ENCODE results near the gene EDC4.

Gene EDC4

DNA sequence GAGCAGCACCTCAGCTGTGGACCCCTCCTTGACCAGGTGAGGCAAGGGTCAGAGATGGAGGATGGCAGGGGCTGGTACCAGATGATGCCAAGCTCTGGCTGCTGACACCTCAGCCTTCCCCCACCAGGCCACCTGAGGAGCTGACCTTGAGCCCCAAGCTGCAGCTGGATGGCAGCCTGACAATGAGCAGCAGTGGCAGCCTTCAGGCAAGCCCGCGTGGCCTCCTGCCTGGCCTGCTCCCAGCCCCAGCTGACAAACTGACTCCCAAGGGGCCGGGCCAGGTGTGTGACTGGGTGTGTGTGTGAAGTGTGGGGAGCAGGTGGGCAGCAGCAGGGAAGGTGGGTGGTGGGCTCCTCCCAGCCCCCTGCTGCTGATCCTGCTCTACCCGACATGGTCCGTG is 7.1 kb downstream of the EDC4 start:
- DNase-seq: no peak

DNA sequence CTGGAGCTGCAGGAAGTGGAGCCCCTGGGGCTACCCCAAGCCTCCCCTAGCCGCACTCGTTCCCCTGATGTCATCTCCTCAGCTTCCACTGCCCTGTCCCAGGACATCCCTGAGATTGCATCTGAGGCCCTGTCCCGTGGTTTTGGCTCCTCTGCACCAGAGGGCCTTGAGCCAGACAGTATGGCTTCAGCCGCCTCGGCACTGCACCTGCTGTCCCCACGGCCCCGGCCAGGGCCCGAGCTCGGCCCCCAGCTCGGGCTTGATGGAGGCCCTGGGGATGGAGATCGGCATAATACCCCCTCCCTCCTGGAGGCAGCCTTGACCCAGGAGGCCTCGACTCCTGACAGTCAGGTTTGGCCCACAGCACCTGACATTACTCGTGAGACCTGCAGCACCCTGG is 7.7 kb downstream of the EDC4 start:
- DNase-seq: no peak

DNA sequence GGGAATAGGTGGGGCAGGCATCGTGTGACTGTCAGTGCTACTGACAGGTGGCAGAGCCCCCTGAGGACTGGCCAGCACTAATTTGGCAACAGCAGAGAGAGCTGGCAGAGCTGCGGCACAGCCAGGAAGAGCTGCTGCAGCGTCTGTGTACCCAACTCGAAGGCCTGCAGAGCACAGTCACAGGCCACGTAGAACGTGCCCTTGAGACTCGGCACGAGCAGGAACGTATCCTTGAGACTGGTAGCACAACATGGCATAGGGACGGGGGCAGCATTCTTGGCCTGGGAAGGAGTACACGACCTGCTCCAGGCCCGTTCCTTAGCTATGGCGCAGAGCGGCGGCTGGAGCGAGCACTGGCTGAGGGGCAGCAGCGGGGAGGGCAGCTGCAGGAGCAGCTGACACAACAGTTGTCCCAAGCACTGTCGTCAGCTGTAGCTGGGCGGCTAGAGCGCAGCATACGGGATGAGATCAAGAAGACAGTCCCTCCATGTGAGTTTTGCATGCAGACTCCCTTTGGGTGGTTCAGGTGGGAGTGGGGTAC is 8.8 kb downstream of the EDC4 start:
- DNase-seq: no peak

DNA sequence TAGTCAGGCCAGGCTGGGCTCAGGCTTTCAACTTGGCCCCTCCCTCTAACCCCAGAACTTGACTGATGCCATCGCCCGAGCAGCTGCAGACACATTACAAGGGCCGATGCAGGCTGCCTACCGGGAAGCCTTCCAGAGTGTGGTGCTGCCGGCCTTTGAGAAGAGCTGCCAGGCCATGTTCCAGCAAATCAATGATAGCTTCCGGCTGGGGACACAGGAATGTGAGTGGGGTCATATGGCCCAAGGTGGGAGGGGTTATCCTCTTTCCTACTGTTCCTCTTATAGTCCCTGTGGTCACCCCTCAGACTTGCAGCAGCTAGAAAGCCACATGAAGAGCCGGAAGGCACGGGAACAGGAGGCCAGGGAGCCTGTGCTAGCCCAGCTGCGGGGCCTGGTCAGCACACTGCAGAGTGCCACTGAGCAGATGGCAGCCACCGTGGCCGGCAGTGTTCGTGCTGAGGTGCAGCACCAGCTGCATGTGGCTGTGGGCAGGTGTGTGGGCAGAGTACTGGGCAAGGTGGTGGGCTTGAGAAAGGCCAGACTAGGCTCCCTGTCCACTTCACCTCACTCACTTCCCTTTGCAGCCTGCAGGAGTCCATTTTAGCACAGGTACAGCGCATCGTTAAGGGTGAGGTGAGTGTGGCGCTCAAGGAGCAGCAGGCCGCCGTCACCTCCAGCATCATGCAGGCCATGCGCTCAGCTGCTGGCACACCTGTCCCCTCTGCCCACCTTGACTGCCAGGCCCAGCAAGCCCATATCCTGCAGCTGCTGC is 9.7 kb downstream of the EDC4 start:
- DNase-seq: no peak

DNA sequence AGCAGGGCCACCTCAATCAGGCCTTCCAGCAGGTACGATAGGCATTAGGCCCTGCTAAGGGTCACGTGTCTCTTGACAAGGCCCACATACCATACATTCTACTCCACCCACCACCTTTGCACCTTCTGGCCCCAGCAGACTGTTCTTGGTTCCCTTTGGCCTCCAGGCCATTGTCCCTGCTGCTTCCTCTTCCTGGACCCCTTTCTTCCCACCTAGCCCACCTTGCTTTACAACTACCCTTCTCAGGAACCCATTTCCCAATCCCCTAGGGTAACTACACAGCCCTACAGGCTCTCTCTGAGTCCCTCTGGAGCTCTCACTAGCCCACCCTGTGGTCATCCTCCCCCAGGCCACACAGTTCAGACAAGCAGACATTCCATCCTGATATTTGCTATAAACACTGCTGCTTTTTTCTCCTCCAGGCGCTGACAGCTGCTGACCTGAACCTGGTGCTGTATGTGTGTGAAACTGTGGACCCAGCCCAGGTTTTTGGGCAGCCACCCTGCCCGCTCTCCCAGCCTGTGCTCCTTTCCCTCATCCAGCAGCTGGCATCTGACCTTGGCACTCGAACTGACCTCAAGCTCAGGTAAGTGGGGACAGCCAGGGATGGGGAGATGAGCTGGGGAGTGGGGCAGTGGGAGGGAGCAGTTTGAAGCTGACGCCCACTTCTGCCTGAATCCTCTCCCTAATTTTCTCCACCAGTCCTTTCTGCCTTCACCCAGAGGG is 10.5 kb downstream of the EDC4 start:
- DNase-seq: peak; percentile 8

DNA sequence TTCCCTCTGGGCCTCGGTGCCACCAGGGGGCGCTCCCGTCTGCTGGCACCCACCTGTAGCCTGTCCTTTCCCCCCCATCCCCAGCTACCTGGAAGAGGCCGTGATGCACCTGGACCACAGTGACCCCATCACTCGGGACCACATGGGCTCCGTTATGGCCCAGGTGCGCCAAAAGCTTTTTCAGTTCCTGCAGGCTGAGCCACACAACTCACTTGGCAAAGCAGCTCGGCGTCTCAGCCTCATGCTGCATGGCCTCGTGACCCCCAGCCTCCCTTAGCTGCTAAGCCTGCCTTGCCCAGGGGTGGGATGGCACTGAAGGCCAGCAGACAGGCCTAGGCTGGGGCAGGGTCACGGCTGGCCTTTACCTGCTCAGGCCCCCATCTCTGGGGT is 11.0 kb downstream of the EDC4 start:
- no peak for DNase-seq

DNA sequence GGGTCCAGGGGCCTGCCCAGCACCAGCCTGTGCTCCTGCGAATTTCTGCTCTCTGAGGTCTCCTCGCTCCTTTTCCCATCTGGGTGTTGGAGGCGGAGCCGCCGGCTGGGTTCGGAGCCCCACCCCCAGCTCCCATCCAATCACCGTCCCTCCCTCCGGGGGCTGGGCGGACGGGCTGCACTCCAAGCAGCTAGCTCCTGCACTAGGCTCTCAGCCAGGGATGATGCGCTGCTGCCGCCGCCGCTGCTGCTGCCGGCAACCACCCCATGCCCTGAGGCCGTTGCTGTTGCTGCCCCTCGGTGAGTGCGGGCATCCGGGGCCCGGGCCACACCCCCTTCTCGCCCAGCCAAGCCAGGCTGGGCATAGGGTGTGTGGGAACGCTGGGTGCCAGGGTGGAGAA is 11.8 kb downstream of the EDC4 start, which contains the start of gene NRN1L:
Gene NRN1L (plus strand): TSS at position 202 of the 400 bp plus-strand sequence. CDS start 19 bp downstream, at position 221.
- no peak for DNase-seq

DNA sequence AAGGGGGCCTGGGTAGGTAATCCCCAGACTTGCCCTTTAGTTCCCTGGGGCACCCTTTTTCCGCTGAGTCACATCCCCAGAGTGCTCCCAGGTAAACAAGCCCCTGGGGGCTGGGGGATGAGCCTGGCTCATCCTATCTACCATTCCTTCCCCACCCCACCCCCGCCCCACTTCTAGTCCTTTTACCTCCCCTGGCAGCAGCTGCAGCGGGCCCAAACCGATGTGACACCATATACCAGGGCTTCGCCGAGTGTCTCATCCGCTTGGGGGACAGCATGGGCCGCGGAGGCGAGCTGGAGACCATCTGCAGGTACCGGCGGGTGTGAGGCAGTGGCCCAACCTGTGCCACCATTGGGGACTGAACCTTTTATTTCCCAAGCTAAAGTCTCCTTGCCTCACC is 12.7 kb downstream of the EDC4 start:
- no peak for DNase-seq

DNA sequence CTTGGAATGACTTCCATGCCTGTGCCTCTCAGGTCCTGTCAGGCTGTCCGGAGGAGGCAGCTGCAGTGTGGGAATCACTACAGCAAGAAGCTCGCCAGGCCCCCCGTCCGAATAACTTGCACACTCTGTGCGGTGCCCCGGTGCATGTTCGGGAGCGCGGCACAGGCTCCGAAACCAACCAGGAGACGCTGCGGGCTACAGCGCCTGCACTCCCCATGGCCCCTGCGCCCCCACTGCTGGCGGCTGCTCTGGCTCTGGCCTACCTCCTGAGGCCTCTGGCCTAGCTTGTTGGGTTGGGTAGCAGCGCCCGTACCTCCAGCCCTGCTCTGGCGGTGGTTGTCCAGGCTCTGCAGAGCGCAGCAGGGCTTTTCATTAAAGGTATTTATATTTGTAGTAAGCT is 13.1 kb downstream of the EDC4 start:
- no peak for DNase-seq

DNA sequence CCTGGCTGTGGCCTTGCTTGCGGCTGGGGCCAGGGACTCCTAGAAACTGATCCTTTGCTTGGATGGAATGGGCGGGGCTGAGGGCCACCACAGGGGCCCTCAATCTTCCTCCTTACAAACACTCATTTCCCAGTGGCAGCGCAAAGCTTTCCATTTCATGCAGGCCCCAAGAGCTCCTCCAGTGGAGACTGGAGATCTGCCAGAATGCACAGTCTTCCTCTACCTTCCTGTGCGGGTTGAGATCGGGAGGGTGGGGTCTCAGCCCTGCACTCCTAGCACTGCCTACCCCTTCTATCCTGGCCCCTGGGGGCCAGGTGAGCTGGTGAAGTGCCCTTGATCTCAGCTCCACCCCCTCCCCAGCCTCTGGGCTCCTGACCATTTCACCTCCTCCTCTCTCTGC is 13.5 kb downstream of the EDC4 start:
- DNase-seq: no peak

DNA sequence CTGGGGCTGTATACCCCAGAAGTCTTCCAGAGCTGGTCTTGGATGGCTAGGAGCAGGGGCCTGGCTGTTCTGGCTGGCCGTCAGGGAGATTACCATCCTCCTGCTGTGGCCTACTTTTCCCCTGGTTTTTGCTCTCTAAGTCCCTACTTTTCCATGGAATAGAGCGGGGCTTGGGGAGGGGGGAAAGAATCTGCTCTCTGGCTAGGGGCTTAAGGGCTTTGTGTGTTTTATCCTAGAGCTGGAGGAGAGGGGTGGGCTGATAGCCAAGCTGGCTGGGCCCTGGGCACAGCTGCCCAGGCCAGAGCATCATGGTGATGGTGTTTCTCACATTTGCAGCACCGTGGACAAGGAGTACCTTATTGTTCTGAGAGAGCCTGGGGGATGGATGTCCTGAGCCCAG is 15.5 kb downstream of the EDC4 start:
- DNase-seq: no peak

DNA sequence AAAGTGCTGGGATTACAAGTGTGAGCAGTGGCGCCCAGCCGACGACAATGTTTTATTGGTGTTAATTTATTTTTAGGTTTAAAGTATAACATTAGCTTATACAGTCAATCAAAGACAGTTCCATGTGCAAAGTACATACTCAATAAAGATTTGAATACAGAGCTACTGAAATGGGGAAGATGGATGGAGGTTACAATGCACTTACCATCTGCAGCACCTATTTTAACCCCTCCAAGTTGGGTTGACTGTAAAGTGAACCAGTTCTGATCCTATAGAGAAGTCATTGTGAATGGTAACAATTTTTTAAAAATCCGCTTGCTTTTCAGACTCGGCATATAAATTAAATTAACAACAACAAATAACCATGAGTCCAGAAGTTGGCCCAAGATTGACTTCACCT is 19.5 kb downstream of the EDC4 start:
- no peak for DNase-seq

DNA sequence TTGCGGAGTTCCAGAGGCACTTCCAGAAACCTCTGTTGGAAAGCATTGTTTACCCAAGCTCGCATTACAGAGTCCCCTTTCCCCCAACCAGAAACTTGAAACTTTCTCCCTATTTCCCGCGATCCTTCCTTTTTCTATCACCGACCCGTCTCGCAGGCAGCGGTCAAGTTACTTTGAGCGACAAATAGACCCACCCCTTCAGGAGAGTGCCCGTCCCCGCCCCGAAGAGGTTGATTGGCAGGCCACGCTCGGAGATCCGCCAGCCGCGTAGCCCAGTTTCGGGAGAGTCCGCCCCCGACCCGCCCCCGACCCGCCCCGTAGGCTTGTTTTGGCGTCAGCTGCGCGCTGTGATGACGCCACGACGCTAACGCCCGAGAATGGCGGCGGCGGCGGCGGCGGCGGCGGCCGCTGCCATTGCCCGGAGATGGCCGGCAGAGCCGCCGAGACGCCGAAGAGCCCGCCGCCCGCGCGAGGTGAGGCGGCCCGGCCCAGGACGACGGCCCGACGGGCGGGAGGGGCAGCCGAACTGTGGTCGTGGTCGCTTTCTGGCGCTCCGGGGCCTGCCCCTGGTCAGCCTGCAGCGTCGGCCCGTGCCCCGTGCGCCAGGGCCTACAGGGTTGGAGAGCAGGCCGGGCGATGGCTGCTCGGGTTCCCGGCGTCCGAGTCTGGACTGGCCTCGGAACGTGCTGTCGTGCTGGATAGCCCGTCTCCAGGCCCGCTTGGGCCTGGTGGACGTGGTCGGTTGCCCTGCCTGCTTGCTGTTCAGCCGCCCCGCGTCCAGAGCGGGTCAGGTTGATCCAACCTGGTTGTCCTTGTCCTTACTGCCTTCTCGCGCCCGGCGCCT is 20.3 kb downstream of the EDC4 start, which contains the start of gene PSKH1:
Gene PSKH1 (plus strand): TSS at position 356 of the 844 bp plus-strand sequence. CDS start 15,496 bp downstream, outside the sequence.
- DNase-seq: peak; percentile 95

DNA sequence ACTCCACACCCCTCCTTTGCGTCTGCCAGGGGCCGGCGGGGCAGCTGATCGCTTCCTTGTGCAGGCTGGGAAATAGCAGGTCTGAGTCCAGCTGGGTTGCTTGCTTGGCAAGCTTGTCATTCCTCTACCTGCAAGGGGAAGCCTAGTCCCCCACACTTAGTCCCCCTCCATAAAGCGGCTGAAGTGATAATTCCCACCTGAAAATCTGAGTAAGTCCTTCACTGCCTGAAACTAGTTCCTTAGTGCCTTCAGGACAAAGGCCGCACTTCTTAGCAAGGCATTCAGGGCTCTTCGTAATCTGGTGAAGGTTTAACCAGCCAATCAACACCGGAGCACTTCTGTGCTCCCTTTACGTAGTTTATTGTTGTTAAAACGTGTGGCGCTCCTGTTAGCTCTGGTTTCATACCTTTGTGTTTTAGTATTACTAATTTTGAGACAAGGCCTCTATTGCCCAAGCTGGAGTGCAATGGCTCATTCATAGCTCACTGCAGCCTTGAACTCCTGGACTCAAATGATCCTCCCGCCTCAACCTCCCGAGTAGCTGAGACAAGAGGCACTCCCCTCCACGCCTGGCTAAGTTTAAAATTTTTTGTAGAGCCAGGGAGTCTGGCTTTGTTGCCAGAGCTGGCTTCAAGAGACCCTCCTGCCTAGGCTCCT is 21.0 kb downstream of the EDC4 start:
- DNase-seq: peak; percentile 32

DNA sequence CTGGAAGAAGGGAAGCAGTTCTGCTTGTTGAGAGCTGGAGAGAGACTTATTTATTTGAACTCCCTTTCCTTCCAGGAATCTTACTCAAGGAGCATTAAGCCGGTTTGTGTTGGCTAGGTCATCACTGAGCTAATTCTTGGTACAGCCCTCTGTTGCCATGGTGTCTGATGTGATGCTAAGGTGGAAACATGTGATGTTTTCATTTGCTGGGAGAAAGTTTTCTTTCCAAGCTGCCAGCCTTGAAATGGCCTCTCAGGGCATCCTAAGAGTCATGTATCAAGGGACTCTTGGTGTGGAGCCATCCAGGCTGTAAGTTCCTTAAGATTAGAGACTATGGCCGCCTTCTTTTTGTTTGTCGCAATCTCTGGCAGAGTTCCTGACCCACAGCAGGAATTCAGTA is 24.4 kb downstream of the EDC4 start:
- DNase-seq: peak; percentile 2

DNA sequence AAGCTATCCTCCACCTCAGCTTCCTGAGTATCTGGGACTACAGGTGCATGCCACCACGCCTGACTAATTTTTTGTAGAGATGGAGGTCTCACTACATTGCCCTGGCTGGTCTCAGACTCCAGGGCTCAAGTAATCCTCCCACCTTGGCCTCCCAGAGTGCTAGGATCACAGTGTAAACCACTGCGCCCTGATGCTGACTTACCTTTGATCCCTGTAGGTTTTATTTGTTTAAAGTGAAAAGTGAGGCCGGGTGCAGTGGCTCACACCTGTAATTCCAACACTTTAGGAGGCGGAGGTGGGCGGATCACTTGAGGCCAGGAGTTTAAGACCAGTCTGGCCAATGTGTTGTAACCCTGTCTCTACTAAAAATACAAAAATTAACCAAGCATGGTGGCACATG is 28.9 kb downstream of the EDC4 start:
- DNase-seq: no peak

DNA sequence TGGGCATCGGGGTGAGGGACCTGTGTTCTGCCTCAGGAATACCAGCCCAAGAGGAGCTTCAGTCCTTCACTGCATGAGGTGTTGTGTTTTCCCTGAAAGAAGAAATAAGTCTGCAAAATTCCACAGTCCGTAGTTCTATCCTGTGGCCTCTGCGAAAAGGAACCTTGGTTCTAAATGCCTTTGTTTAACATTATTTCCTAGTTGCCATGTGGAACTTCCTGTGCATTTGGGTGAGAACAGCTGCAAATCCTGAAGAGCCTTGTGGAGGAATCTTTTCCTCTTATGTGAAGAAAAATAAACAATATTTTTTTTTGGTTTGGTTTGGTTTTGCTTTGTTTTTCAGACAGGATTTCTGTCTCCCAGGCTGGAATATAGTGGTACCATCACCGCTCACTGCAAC is 30.0 kb downstream of the EDC4 start:
- DNase-seq: no peak

DNA sequence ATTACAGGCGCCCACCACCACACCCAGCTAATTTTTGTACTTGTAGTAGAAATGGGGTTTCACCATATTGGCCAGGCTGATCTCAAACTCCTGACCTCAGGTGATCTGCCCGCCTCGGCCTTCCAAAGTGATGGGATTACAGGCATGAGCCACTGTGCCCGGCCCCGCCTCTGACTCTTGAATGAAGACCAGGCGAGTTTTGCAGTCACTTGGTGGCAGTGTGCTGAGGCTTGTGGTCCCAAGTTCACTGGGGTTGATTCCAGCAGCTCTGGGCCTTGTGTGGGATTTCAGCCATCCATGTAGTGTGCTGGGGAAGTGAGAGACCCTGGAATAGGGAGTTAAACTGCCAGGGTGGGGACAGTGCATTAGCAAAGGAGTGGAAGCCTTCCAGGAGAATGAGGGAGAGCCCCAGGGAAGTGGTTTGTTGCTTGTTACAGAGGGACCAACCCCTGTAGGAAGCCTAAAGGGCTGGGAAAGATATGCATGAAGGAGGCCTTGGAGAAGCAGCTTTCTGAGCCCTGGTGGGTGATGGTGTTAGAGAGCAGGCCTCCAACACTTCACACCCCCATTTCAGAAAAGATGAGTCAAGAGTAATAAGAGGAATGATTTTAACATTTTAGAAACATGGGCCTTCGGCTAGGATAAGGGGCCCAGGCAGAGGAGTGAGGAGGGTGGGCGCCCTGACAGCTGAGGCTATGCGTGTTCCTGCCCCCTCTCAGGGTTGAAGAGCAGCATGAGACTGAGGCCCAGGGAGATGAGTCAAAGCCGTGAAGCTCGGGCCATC is 34.7 kb downstream of the EDC4 start:
- no peak for DNase-seq

DNA sequence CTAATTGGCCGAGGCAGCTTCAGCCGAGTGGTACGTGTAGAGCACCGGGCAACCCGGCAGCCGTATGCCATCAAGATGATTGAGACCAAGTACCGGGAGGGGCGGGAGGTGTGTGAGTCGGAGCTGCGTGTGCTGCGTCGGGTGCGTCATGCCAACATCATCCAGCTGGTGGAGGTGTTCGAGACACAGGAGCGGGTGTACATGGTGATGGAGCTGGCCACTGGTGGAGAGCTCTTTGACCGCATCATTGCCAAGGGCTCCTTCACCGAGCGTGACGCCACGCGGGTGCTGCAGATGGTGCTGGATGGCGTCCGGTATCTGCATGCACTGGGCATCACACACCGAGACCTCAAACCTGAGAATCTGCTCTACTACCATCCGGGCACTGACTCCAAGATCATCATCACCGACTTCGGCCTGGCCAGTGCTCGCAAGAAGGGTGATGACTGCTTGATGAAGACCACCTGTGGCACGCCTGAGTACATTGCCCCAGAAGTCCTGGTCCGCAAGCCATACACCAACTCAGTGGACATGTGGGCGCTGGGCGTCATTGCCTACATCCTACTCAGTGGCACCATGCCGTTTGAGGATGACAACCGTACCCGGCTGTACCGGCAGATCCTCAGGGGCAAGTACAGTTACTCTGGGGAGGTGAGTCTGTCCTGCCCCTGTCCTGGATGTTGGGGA is 36.3 kb downstream of the EDC4 start:
- no peak for DNase-seq

DNA sequence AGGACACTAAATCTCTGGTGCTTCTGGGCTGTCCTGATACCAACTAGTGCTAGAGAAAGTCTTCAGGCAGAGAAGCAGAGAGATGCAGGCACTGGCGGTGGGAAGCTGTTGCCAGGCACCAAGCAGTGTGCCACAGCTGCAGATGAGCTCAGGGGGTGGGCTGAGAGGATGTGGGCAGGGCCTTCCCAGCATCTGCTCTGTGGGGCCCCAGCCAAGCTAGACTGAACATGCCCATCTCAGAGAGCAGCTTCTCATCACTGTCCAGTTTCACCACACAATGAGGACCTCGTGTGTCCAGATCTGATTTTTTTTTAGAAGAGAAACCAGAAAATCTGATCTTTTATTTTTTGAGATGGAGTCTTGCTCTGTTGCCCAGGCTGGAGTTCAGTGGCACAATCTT is 37.3 kb downstream of the EDC4 start:
- DNase-seq: no peak

Measured in kidney glomerular epithelial cell (primary cell).